ENCODE results near the gene FHIT. TPM values are rescaled to one million over a fixed set of nuclear protein-coding genes. Genes with fewer than 3 reads are reported as not detected.
"Not testable (repeated sequence)": the region's sequence is repeated elsewhere in the genome, so short reads cannot be mapped to it uniquely, and the experiment has no call there.

The FHIT gene
- total RNA-seq, 1 donor from 2014 or later: 20.2 TPM

DNA sequence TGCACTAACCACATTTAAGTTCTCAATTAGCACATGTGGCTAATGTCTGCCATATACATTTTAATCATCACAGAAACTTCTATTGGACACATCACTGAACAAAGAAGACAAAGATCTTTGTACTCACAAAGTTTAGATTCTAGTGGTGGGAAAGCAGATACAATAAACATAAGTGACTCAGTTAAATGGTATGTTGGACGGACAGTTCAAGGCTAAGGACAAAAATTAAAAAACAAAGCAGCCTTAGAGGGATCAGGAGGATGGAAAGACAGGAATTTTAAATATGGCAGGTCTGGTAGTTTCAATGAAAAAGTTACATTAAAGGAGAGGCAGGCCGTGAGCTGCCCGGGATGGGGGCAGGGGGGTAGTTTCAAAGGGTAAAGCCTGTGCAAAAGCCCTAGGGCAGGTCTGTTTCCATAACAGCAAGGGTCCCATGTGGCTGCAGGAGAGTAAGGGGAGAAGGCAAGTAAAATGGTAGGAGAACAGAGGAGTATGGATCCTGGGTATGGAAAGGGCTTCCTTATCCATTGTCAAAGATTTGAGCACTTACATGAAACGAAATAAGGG, 220.7 kb downstream of the FHIT start:
- H3K4me3 Mint-ChIP-seq (ENCODE audit: unreplicated experiment): no peak overlapping the region

GRCh38 chr3:61029194-61029593, 222.1 kb downstream of the FHIT start:
- Mint-ChIP-seq H3K27ac (ENCODE audit: unreplicated experiment) (no peak overlapping the region), H3K27me3 (ENCODE audit: unreplicated experiment) (no peaks in the 10 kb centered on the region), H3K4me3 (ENCODE audit: unreplicated experiment) (no peak overlapping the region), H3K36me3 (ENCODE audit: low read depth, unreplicated experiment) (no peaks in the 10 kb centered on the region), H3K4me1 (ENCODE audit: unreplicated experiment) (no peaks in the 10 kb centered on the region), H3K9me3 (ENCODE audit: unreplicated experiment) (peaks cover 4% of the 10 kb centered on the region)
- DNase-seq (ENCODE audit: low spot score): no peak
- no peak for TF ChIP-seq CTCF (IDR thresholded peaks at IDR 0.05; ENCODE audit: unreplicated experiment)

More for the DNA sequence above, 220.7 kb downstream of the FHIT start:
- no peaks in the 10 kb centered on the region for H3K4me1 Mint-ChIP-seq (ENCODE audit: unreplicated experiment)
- H3K36me3 Mint-ChIP-seq (ENCODE audit: low read depth, unreplicated experiment): no peaks in the 10 kb centered on the region
- TF ChIP-seq CTCF (IDR thresholded peaks at IDR 0.05; ENCODE audit: unreplicated experiment): no peak
- H3K27ac Mint-ChIP-seq (ENCODE audit: unreplicated experiment): no peak overlapping the region
- H3K9me3 Mint-ChIP-seq (ENCODE audit: unreplicated experiment): peaks cover 4% of the 10 kb centered on the region
- no peak for DNase-seq (ENCODE audit: low spot score)
- no peaks in the 10 kb centered on the region for H3K27me3 Mint-ChIP-seq (ENCODE audit: unreplicated experiment)

DNA sequence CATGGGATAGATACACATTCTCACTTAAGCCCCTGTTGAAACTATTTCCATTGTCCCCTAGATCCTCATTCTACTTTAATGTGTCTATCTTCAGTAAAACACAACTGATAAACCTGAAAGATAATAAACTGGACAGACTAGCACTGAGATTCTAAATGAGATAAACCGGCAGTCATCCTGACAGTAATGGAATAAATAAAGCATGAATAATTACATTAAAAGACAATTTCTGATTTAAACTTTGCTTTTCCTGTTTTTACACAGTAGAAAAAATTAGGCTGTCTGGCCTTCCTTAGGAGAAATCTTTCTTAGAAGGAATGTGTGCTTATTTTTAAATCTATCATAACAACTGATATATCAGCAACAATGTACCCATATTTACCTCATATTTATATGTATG, 232.4 kb downstream of the FHIT start:
- no peaks in the 10 kb centered on the region for H3K27me3 Mint-ChIP-seq (ENCODE audit: unreplicated experiment)

DNA sequence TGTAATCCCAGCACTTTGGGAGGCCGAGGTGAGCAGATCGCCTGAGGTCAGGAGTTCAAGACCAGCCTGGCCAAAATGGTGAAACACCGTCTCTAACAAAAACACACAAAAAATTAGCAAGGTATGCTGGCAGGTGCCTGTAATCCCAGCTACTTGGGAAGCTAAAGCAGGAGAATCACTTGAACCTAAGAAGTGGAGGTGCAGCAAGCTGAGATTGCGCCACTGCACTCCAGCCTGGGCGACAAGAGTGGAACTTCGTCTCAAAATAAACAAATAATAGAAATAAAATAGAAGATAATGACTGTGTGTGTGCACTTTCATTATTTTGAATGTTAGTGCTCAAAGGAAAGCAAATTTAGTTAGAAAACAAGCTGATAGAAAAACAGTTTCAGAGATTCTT, 234.2 kb downstream of the FHIT start:
- not testable (repeated sequence) for H3K36me3 Mint-ChIP-seq (ENCODE audit: low read depth, unreplicated experiment); H3K27ac Mint-ChIP-seq (ENCODE audit: unreplicated experiment); DNase-seq (ENCODE audit: low spot score); H3K27me3 Mint-ChIP-seq (ENCODE audit: unreplicated experiment); H3K4me1 Mint-ChIP-seq (ENCODE audit: unreplicated experiment); H3K4me3 Mint-ChIP-seq (ENCODE audit: unreplicated experiment); H3K9me3 Mint-ChIP-seq (ENCODE audit: unreplicated experiment)

More for the DNA sequence above, 232.4 kb downstream of the FHIT start:
- no peaks in the 10 kb centered on the region for H3K9me3 Mint-ChIP-seq (ENCODE audit: unreplicated experiment)
- no peak for TF ChIP-seq CTCF (IDR thresholded peaks at IDR 0.05; ENCODE audit: unreplicated experiment)
- no peak overlapping the region for H3K4me3 Mint-ChIP-seq (ENCODE audit: unreplicated experiment)
- H3K27ac Mint-ChIP-seq (ENCODE audit: unreplicated experiment): no peak overlapping the region
- H3K4me1 Mint-ChIP-seq (ENCODE audit: unreplicated experiment): no peaks in the 10 kb centered on the region
- H3K36me3 Mint-ChIP-seq (ENCODE audit: low read depth, unreplicated experiment): peaks cover 3% of the 10 kb centered on the region
- no peak for DNase-seq (ENCODE audit: low spot score)

DNA sequence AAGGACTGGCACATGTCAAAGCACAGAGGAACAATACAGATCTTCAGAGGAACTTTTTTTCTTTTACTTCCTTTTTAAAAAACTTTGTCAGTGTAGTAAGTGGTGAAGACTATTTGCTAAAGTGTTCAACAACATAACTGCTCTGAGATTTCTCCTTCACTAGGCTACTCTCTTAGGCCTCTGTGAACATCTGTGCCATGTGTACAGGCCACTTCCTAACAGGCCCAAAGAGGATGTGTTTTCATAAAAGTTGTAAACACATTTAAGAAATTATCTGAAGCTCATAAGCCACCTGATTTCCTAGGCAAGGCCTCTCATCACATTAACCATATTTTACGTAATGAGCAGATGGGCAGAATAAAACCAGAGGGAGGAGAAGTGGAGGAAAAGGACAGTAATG, 235.4 kb downstream of the FHIT start:
- H3K9me3 Mint-ChIP-seq (ENCODE audit: unreplicated experiment): no peaks in the 10 kb centered on the region
- no peak overlapping the region for H3K4me3 Mint-ChIP-seq (ENCODE audit: unreplicated experiment)
- no peak for DNase-seq (ENCODE audit: low spot score)
- H3K4me1 Mint-ChIP-seq (ENCODE audit: unreplicated experiment): no peaks in the 10 kb centered on the region
- H3K36me3 Mint-ChIP-seq (ENCODE audit: low read depth, unreplicated experiment): peaks cover 3% of the 10 kb centered on the region
- TF ChIP-seq CTCF (IDR thresholded peaks at IDR 0.05; ENCODE audit: unreplicated experiment): no peak
- H3K27ac Mint-ChIP-seq (ENCODE audit: unreplicated experiment): no peak overlapping the region
- no peaks in the 10 kb centered on the region for H3K27me3 Mint-ChIP-seq (ENCODE audit: unreplicated experiment)
